Prostate gland (tissue), 2 donors: Measurements from ENCODE around the gene TGM6. TPM values are rescaled to one million over a fixed set of nuclear protein-coding genes. Genes with fewer than 3 reads are reported as not detected.

Source experiments
- DNase-seq: peaks from one replicate; pipeline ENCODE4 v3.0.0-alpha.2; 2019; ENCODE audit warnings: low spot score
- H3K27ac ChIP-seq, 2 donors: fragments of 200-600 bp; sonication (generic); 2 replicates each; pipeline ENCODE4 v1.5.1; 2017 to 2019
- H3K27me3 ChIP-seq: fragments of 200-600 bp; sonication (generic); replicated peaks from 2 replicates; pipeline ENCODE4 v1.5.1; 2019; ENCODE audit not compliant: insufficient read depth
- H3K36me3 ChIP-seq, 2 donors: fragments of 200-600 bp; sonication (generic); 1 replicate in 1 of 2; 2 replicates in 1 of 2; pipeline versions ENCODE4 v1.5.1 to v1.8.1; 2017 to 2019
- H3K4me1 ChIP-seq: fragments of 200-600 bp; sonication (generic); replicated peaks from 2 replicates; pipeline ENCODE4 v1.5.1; 2019
- H3K4me3 ChIP-seq, 2 donors: fragments of 200-600 bp; sonication (generic); 2 replicates each; pipeline ENCODE4 v1.5.1; 2017 to 2019
- H3K9me3 ChIP-seq: fragments of 200-600 bp; sonication (generic); 2 replicates; pipeline ENCODE4 v1.5.1; 2017
- CTCF ChIP-seq, 4 experiments: fragments of 200-600 bp in 2 of 4; fragments of 450-650 bp in 2 of 4; sonication (generic) in 2 of 4; IDR thresholded peaks; 1 replicate in 3 of 4; 2 replicates in 1 of 4; pipeline ENCODE4 v1.5.1; 2016 to 2019; ENCODE audit warnings: antibody characterized with exemption in 4 of 4, mild to moderate bottlenecking in 2 of 4, moderate library complexity in 2 of 4
- POLR2A ChIP-seq: fragments of 450-650 bp; IDR thresholded peaks from one replicate; pipeline ENCODE4 v1.6.1; 2016; ENCODE audit warnings: antibody characterized with exemption, mild to moderate bottlenecking
- POLR2AphosphoS5 ChIP-seq: sonication (generic); formaldehyde crosslinking; IDR thresholded peaks from one replicate; pipeline ENCODE4 v1.6.1; 2017; ENCODE audit warnings: antibody characterized with exemption
- whole genome bisulfite sequencing: methylation state at CpG from one replicate; pipeline ENCODE4 v1.1.5; 2018; 5-methylcytosine and 5-hydroxymethylcytosine counted together
- intact Hi-C: fragments of 100-400 bp; cut with DNase I; formaldehyde crosslinking; loops from one replicate; pipeline ENCODE4 v1.14.2; 2022
- total RNA-seq, 2 donors: library from RNA; depleted of rRNA; stranded (reverse); fragments of >200 nt; gene quantifications; one replicate each; pipeline ENCODE4 v1.1.0, GENCODE V29; 2016

Gene TGM6
- total RNA-seq, 2 donors from 2014 or later: not detected

DNA sequence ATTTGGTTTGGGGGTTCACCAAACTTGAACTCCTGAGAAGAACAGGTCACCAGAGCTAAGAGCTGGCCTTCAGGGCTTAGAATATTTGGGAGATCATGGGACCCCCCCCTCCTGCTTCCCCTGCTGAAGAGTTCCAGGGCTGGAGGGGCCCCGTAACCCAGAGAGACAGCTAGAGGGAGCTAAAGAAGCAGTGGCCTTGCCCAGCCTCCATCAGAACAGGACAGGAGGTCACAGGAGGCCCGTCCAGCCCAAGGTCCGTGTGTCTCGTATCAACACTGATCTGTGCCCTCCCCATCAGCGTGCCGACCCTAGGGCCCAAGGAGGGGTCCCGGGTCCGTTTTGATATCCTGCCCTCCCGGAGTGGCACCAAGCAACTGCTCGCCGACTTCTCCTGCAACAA, 40.6 kb upstream of the TGM6 start:
- TF ChIP-seq POLR2AphosphoS5 (no peak), POLR2A (no peak), CTCF (IDR thresholded peaks at IDR 0.05) (no peak)
- no peak for DNase-seq
- Histone ChIP-seq H3K4me3 (no peak overlapping the region), H3K27me3 (no peaks in the 10 kb centered on the region), H3K4me1 (no peaks in the 10 kb centered on the region), H3K9me3 (no peaks in the 10 kb centered on the region), H3K27ac (no peak overlapping the region), H3K36me3 (no peaks in the 10 kb centered on the region)
- 95% methylated on average over 11 of the region's 11 CpGs for WGBS
- intact Hi-C loops: no loop called here

DNA sequence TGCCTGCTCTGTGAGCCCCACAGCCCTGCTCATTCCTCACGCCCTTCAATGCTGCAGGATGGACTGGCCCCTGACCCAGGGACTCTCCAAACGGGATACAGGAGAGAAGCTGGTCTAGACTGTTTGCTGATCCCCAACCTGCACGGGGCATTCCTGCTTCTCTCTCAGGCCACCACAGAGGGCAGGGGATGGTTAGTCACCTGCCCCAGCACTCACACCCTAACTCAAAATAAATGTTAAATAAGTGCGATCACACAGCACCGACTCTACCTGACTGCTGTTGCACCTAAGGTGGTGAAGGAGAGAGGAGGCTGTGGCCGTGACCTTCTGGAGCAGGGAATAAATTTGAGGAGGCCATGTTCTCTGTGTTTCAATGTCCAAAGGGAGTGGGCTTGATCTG, 39.9 kb upstream of the TGM6 start:
- intact Hi-C loops: no loop called here
- H3K9me3 ChIP-seq: no peaks in the 10 kb centered on the region
- DNase-seq: no peak

DNA sequence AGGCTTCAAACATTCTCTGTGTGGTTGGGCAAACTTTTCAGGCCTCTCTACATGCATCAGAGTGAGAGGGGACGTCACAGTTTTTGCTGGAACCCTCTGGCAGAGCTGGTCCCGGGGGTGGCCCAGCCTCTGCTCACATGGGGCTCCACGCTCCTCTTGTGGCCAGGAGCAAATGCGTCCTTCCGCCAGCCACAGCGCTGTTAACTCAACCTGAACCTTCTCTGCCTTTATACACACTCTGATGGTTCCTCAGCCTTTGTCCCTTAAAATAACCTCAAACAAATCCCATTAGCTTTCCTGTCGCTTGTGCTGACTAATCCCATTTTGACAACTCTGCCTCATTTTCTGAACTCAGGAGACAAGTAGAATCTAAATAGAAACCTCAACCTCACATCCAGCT, 39.4 kb upstream of the TGM6 start:
- Histone ChIP-seq H3K9me3 (no peaks in the 10 kb centered on the region), H3K27me3 (no peaks in the 10 kb centered on the region), H3K4me1 (no peaks in the 10 kb centered on the region), H3K36me3 (no peaks in the 10 kb centered on the region), H3K27ac (no peak overlapping the region), H3K4me3 (no peak overlapping the region)
- 81% methylated on average over 7 of the region's 7 CpGs for WGBS
- intact Hi-C loops: no loop called here
- DNase-seq: no peak
- no peak for TF ChIP-seq POLR2AphosphoS5
- no peak for TF ChIP-seq POLR2A
- TF ChIP-seq CTCF (IDR thresholded peaks at IDR 0.05): no peak

More for the DNA sequence above, 39.9 kb upstream of the TGM6 start:
- TF ChIP-seq POLR2AphosphoS5 (no peak), CTCF (IDR thresholded peaks at IDR 0.05) (no peak), POLR2A (no peak)
- WGBS: 95% methylated on average over 6 of the region's 6 CpGs
- Histone ChIP-seq H3K36me3 (no peaks in the 10 kb centered on the region), H3K4me1 (no peaks in the 10 kb centered on the region), H3K27ac (no peak overlapping the region), H3K27me3 (no peaks in the 10 kb centered on the region), H3K4me3 (no peak overlapping the region)

DNA sequence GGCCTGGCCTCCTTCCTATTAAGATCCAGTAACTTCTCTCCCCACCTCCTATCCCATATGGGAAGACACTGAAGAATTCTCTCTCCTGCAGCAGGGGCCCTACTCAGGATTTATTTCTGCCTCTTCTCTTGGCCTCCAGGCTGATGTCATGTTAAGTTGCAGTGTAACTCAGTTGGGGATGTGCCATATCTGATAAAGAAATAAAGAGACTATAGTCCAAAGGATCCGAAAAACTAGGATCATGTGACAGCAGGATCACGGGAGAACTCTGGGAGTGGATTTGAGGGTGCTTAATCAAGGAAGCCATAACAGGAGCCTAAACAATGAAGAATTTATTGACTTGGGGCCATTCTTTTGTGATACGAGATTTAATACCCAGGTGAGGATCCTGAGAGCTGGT, 38.5 kb upstream of the TGM6 start:
- DNase-seq: no peak
- TF ChIP-seq POLR2A: no peak
- no peak for TF ChIP-seq CTCF (IDR thresholded peaks at IDR 0.05)
- no peak for TF ChIP-seq POLR2AphosphoS5
- 28% methylated on average over 3 of the region's 3 CpGs for WGBS

GRCh38 chr20:2346188-2346587, 34.5 kb upstream of the TGM6 start:
- Histone ChIP-seq H3K9me3 (no peaks in the 10 kb centered on the region), H3K4me3 (no peak overlapping the region), H3K27me3 (no peaks in the 10 kb centered on the region), H3K27ac (no peak overlapping the region), H3K36me3 (no peaks in the 10 kb centered on the region), H3K4me1 (no peaks in the 10 kb centered on the region)
- WGBS: 49% methylated on average over 3 of the region's 3 CpGs
- intact Hi-C loops: no loop called here
- no peak for DNase-seq
- no peak for TF ChIP-seq POLR2A

More for the DNA sequence above, 38.5 kb upstream of the TGM6 start:
- no peaks in the 10 kb centered on the region for H3K27me3 ChIP-seq
- no peak overlapping the region for H3K4me3 ChIP-seq
- H3K36me3 ChIP-seq: no peaks in the 10 kb centered on the region
- H3K4me1 ChIP-seq: no peaks in the 10 kb centered on the region
- intact Hi-C loops: no loop called here
- no peak overlapping the region for H3K27ac ChIP-seq
- no peaks in the 10 kb centered on the region for H3K9me3 ChIP-seq
